T-helper 22 cell (primary cell): ENCODE data around the gene DUSP14.

Source experiments
- DNase-seq: peaks from one replicate; pipeline ENCODE4 v3.0.0-alpha.2; 2020; ENCODE audit warnings: low read depth

DUSP14 gene

DNA sequence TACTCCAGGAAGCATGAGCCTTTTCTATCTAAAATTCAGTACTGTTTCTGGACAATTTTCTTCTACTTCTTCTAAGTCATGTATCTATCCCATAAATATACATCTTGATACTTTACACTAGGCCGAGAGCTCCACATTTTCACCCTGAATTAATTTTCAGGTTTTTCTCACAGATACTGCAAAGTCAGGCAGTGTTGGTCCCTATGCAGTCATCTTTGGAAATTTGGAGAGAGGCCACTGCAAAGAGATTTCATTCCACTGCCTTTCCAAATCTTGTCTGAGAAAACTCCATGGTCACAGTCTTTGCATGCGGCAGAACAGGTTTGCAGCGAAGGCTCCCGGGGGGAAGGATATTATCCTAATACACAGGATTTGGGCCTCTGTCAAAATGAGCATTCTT is 28.2 kb downstream of the DUSP14 start:
- DNase-seq = no peak

DNA sequence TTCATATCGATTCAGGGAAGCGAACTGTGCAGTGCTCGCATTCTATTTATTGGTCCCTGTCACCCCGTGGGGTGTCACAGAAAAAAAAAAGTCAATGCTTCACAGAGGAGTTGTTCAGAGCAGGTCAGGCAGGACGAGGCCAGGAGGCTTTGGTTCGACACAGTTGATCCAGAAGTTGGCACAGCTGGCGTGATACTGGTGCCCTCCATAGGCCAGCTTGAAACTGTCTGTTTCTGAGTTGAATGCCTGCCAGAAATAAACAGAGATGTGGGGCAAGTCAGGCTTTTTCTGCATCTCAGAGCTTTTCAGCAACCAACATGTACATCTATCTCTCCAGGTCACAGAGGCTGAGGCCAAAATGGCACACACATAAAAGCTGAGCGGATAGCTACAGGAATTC is 29.1 kb downstream of the DUSP14 start:
- DNase-seq = no peak

DNA sequence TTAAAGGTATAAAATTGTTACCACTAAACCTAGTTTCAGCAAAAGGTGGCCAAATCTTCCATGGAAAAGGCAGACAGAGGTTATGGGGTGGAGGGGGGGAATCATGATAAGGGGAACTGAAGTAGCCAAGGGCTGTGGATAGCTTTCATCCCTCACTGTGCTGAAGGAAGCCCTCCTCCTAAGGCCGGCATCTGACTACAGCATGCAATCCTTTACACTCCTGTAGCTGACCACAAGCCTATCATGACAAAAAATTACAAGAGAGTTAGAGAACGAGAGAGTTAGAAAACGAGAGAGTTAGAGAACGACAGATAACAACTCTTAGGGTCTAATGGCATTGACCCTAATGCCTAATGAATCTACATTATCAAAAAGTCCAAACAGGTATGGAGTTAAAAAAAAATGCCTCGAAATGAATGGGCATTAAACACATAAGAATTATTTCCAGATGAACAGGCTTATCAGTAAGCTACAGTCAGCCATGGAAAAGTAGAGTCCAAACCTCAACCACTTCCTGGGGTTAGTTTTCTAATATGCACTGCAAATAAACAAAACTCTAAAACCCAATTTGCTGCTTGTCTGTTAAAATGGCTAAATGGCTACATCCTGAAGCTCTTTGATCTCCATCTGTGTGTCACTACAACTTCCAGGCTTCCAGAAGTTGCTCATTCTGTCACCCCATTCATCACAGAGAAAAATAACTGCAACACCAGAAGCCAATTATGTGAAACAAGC is 29.7 kb downstream of the DUSP14 start:
- DNase-seq = no peak

DNA sequence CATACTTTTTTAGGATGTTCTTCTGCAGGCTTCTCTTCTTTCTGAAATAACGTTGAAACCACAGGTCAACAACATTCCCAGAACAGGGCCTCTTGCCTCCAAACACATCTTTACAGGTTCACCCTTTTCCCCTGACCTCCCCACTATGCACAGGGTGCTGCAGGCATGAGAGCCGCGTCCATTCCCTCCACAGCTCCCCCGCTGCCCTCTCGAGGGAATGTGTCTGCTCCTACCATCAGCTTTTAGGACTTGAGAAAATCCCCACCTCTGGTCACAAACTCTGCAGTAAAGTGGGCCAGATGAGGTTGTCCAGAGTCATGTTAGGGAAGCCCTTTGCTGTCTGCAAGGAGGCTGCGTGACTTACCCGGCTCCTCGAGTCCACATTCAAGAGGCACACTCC is 30.5 kb downstream of the DUSP14 start:
- DNase-seq = no peak

DNA sequence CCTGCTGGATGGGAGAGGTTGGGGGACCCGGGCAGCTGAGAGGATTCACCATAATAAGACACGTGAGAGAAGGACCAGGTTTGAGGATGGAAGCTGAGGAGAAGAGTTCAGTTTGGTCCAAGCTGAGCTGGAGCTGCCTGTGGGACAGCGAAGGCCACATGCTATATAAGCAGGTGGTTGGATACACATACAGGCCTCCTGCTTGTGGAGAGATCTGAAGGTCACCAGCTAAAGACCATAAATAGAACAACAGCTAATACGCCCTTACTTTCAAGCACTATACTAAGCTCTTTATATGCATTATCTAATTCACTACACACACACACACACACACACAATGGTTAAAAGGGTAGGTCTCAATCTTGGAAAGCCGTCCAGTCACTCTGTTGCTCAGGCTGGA is 32.1 kb downstream of the DUSP14 start:
- DNase-seq = no peak

DNA sequence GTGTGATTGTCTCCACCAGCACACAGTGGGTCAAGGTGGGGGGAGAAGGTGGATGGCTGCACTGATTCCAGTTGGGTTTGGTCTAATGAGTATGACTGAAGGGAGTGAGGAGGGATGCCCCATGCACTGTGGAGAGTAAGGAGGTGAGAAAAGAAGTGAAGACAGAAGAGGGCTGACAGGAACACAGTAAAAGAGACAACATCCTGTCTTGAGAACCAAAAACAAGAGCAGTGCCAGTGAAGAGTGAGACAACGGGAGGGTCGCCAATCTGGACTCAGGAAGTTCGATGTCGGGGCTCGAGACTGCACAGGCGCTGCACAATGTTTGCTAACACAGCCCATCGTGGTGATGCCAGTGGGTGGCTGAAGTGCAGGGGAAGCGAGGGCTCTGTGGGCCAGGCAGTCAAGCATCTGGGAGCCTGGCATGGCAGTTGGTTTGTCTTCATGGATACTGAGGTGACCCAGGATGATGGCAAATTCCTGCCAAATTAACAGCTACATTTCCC is 34.1 kb downstream of the DUSP14 start:
- no peak for DNase-seq

DNA sequence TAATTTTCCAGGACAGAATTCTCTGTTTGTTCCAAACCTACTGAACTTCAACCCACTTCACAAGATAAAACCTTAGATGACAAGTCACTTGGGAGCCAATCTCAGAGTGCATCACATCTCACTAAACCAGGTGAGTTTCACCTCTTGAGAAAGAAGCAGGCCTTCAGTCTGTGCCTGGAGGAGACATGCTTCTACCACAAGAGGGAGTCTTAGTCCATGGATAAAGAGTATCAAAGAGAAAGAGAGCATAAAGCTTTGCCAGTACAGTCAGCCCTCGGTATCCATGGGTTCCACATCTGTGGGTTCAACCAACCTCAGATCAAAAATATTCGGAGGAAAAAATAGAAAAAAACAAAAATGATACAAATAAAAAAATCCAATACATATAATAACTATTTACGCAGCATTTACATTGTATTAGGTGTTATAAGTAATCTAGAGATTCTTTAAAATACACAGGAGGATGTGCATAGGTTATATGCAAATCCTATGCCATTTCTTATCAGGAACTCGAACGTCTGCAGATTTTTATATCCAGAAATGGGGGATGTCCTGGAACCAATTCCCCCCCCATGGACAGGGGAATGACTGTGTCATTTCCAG is 37.7 kb downstream of the DUSP14 start:
- no peak for DNase-seq

DNA sequence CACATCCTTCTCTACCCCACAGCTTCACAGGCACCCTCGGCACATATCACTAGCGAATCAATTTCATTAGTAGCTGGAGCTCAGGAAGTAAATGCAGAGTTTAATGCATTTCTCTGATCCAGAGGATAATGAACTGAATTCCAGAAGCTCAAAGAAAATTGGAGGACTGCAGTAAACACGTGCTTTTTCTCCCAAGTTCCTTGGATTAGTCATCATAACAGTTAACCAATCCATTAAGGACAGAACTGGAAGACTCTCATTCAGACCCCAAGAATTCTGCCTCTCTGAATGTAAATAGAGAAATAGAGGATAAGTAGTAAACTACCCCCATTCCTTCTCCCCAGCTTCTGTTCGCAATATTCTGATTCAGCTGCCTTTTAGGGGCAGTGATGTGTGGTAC is 40.7 kb downstream of the DUSP14 start:
- no peak for DNase-seq

DNA sequence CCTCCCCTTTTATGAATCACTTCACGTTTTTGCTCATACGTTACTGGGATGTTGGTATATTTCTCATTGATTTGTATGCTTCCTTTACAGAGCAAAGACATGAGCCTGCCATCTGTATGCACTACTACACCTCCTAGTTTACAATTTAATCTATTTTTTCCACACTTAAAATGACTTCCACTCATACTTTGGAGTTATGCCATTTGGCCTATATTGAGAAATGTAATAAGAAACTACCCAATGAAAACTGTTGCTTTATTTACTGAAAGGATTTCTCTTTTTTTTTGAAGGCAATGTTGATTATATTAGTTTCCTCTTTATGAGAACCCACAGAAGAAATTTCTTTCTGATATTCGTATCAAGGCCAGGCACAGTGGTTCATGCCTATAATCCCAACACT is 43.1 kb downstream of the DUSP14 start:
- DNase-seq = no peak

DNA sequence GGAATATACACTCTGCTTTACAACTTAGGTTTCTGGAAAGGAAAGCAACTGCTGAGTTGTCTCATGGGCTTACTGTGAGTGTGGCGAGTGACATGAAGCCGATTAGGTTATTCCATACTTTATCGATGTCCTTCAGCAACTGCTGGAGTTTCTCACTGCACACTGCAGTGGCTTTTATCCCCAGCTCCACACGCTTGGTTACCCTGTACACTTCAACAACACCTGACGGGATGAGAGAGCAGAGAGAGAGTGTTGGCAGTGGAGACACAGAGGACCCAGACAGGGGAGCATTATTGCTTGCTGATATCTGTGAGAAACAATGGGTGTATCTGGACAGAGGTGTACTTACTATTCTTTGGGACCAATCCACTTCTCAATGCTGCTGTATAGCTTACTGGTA is 46.2 kb downstream of the DUSP14 start:
- no peak for DNase-seq

DNA sequence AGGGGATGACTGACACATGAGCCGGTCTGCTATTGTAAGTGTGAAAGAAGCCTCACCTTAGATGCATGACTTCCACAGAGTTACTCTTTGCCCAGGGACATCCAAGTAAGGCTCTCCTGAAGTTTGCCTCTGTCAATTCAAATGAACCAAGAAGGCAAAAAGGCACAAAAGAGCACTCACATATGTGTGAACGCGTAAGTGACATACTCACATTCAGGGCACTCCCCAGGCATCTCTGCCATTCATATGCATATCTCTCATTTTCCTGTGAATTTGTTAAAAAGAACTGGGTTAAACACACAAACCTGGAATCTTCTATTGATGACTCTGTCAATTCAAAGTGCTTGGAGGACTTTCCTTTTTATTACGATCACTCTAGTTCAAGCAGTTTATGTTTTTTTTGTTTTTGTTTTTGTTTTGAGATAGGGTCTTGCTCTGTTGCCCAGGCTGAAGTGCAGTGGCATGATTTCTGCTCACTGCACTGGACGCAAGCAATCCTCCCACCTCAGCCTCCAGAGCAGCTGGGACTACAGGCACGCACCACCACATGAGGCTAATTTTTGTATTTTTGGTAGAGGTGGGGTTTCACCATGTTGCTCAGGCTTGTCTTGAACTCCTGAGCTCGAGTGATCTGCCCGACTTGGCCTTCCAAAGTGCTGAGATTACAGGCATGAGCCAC is 49.4 kb downstream of the DUSP14 start:
- DNase-seq = no peak

DNA sequence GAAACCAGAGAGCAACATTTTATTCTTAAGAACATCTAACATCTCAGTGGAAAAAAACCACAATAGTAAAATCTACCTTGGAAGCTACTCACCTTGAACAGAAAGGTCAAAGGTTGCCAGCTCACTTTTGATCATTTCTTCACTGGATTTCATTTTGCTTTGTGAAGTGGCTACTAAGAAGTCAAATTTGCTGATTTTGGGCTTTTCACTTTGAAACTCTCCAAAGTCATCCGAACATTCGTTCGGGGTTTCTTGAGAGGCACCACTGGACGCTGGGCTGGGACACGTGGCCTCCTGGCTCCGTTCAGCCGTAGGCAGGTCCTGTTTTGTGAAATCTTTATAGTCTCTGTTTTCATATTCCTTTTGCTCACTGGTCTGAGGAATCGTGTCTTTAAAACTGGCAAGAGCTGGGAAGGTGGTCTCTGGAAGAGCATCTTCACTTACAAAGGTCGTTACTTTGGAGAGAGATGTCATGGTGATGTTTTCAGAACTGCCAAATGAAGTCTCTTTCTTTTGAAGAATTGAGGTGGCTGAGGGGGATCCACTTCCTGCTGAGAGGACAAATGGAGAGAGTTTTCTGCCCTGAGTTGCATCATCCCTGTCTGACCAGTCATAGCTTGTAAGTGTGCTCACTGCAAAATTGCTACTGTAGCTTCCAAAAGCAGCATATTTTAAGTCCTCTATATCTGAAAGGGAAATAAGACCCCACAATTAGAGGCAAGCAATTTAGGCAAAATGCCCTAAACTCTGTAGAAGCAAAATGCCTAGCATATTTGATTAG is 52.4 kb downstream of the DUSP14 start:
- no peak for DNase-seq

DNA sequence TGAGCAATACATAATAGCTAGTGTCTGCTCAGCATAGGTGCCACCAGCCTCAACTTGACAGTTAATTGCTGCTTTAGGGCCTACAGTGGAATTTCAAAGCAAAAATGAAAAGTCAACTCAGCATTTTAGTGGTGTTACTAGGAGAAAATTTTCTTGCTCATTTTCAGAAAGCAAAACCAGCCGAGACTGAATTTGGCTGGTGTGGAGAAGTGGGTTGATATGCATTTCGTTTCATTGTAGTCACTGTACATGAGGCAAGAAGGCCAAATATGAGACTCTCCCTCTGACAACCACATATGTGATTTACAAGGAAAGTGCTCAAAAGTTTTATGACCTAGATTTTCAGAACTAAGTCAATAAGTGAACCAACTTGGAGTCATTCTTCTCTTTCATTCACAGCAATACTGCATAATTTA is 54.0 kb downstream of the DUSP14 start:
- no peak for DNase-seq

DNA sequence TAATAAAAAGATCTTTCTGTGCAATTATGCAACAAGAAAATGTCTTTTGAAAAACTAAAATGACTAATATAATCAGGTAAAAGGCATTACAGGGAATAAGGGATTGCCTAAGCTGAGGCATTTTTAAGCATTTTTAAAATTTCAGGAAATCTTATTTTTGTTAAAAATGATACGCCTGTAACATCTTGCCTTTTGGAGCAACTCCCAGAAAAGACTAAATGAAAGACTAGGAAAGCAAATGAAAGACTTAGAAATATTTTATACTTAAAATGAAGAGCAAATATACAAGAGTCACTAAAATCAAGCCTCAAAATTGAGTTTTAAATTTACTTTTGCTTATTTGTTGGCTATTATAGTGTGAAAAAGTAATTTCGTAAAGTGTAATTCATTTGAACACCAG is 55.8 kb downstream of the DUSP14 start:
- DNase-seq = no peak

DNA sequence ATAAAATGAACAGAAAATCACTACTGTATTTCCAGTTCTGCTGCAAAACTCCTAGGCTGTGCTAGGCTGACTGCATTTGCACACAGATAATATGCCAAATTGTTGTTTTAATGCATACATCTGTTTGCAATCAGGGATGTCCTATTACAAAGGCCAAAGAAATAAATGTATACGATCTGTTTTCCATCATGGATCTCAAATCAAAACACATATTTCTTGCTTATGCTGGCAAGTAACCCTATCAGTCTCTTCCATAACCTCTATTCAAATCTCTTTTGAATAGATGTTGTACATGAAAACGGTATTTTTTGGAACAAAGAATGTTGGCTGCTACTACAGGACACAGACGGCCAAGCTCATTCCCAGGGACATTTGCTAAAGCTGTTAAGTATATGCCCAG is 56.6 kb downstream of the DUSP14 start:
- DNase-seq = no peak

DNA sequence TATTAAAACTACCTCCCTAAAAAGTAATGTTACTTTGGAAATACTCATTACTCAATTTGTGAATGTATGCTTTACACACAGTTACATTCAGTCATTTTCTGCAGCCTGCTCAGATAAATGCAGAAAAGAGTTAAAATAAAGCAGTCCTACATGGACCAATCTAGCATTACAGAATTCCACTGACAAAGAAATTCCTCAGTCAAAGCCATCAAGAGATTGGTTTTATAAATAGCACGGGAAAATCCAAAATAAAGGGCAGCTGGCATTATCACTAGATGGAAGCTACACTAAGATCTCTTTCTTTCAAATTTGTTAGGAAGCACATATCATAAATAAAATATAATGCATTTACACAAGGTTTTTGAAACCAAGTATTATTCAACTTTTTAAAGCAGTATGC is 58.3 kb downstream of the DUSP14 start:
- no peak for DNase-seq

DNA sequence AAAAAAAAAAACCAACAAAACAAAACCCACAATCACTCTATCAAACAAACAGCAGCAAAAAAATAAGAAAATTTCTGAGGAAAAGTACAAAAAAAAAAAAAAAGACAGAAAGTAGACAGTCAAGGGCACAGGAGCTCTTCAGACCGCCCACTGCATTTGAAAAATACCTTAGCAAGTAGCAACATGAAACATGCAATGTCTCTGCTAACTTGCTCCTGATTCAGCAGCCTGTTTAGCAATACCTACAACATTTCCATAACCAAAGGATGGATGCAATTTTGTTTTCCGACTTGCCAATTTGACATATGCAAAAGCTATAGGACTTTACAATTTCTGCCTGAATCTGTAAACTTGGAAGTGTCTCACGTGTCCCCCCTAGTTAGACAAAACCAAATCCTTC is 62.1 kb downstream of the DUSP14 start:
- DNase-seq = no peak

DNA sequence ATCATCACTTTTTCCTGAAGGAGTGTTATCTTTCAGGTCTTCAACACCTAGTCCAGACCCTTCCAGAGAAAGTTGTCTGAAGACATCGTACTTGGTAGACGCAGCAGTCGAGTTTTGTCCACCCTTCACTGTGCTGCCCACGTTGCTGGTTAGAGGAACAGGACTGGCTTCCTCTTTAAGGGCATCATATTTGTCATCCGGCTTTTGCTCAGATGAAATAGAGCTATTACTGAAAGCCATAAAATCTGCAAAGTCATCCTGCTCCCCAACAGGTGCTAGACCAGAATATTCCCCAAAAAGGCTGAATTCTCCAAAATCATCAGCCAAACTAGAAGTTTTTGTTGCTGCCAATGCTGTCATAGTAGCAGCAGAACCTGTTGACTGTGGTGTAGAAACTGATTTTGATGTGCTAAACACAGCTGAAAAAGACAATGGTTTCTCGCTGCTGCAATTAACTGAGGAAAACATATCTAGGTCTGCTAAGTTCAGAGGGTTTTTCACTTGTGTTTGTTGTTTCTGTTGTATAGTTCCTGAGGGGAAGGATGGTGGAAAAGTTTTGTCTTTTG is 63.8 kb downstream of the DUSP14 start:
- no peak for DNase-seq

DNA sequence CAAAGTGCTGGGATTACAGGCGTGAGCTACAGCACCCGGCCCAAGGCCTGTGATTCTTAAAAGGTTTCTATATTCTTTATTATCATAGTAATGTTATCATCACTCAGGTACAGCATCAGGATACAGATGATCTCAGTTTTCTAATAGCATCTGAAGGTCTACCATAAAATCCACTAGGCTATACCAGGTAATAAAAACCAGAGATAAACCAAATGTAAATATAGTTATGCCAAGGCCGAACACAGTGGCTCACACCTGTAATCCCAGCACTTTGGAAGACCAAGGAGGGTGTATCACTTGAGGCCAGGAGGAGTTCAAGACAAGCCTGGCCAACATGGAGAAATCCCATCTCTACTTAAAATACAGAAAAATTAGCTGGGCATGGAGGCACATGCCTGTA is 65.7 kb downstream of the DUSP14 start:
- DNase-seq = no peak

DNA sequence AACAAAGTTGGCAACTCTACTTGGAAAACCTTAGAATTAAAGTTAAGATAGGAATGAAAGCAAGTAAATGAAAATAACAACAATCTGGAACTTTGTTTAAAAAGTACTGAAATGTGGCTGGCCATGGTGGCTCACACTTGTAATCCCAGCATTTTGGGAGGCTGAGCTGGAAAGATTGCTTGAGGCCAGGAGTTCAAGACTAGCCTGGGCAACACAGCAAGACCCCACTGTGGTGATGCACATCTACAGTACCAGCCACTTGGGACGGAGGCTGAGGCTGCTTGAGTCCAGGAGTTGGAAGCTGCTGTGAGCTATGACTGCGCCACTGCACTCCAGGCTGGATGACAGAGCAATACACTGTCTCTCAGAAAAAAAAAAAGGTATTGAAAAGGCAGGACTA is 67.8 kb downstream of the DUSP14 start:
- no peak for DNase-seq

DNA sequence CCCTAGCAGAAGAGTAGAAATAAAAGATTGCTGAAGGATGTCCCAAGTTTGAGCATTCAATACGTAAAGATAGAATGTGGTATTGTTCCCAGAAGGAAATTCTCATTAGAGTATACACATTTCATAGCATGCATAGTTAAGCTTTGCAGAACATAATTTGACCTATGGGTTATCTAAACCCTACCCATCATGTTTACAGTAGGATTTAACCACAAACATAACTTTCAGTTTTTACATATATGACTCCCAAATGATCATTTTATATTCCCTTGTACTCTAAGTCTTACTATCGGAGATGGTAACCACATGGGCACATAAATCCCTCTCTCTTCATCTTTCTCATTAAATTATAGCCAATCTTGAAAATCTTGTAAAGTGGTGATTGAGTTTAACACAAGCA is 68.6 kb downstream of the DUSP14 start:
- no peak for DNase-seq

DNA sequence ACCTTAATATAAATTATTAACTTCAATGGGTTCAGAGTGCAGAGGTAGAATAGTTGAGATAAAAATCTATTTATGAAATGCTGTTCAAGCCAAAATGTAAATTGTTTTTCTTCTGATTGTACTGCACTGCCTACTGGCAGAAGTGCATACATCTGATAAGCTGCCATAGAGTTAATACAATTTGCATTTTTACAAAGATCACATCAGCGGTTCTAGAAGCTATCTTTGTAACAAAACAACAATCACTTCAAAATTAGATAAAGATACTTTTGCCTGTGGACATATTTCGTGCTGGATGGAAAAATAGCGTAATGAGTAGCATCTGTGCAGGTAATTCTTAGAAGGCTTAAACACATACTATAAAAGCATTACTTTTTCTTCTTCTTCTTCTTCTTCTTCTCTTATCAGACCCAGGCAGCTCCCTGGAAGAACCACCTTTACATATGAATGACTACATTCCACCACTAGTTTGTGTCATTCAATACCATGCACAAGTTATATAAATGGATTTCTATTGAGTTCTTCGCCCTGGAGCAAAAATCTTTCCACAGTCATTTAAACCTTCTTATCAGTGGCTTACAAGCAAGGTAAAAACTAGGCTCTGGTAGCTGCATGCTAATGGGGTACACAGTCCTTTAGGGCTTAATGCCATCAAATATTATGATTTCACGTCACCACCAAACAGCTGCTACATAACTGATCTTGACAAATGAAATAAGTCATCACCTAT is 72.5 kb downstream of the DUSP14 start:
- DNase-seq = no peak
